Neuron (in vitro differentiated cells): ENCODE measurements around the gene ENC1.

Source experiments
- H2AFZ ChIP-seq: one replicate; pipeline ENCODE4 v1.6.1; 2013; ENCODE audit warnings: low read depth, mild to moderate bottlenecking, inconsistent platforms, low read length, moderate library complexity
- H3K27me3 ChIP-seq: one replicate; pipeline ENCODE4 v1.6.1; 2013; ENCODE audit warnings: low read length; ENCODE audit not compliant: insufficient read depth
- H3K36me3 ChIP-seq: one replicate; pipeline ENCODE4 v1.6.1; 2013; ENCODE audit warnings: low read length; ENCODE audit not compliant: insufficient read depth
- H3K4me1 ChIP-seq: one replicate; pipeline ENCODE4 v1.6.1; 2013; ENCODE audit warnings: low read length; ENCODE audit not compliant: insufficient read depth
- H3K4me3 ChIP-seq: 2 replicates; pipeline ENCODE4 v1.5.1; 2013; ENCODE audit warnings: mild to moderate bottlenecking, low read length, moderate library complexity
- H3K9me3 ChIP-seq: one replicate; pipeline ENCODE4 v1.6.1; 2013; ENCODE audit warnings: low read length

Gene ENC1

GRCh38 chr5:74603376-74603775, 37.2 kb downstream of the ENC1 start:
- Histone ChIP-seq H2AFZ (no peak overlapping the region), H3K9me3 (no peaks in the 10 kb centered on the region), H3K27me3 (no peaks in the 10 kb centered on the region), H3K36me3 (no peaks in the 10 kb centered on the region), H3K4me1 (peaks cover under 1% of the 10 kb centered on the region), H3K4me3 (no peak overlapping the region)

- Histone ChIP-seq H3K36me3 (no peaks in the 10 kb centered on the region), H3K4me1 (peaks cover 27% of the 10 kb centered on the region), H3K27me3 (no peaks in the 10 kb centered on the region), H3K4me3 (no peak overlapping the region), H3K9me3 (no peaks in the 10 kb centered on the region), H2AFZ (no peak overlapping the region)
These were observed 41.4 kb downstream of the ENC1 start for GRCh38 chr5:74599148-74599547.

- no peaks in the 10 kb centered on the region for H3K36me3 ChIP-seq
- H3K4me3 ChIP-seq: no peak overlapping the region
These were observed 41.8 kb downstream of the ENC1 start for GRCh38 chr5:74598731-74599130.

GRCh38 chr5:74596927-74597326, 43.6 kb downstream of the ENC1 start:
- no peaks in the 10 kb centered on the region for H3K9me3 ChIP-seq
- peaks cover 33% of the 10 kb centered on the region for H3K4me1 ChIP-seq
- no peaks in the 10 kb centered on the region for H3K27me3 ChIP-seq
- no peak overlapping the region for H2AFZ ChIP-seq
- peak overlapping the region; percentile 5 for H3K4me3 ChIP-seq
- H3K36me3 ChIP-seq: no peaks in the 10 kb centered on the region

More at GRCh38 chr5:74598731-74599130, 41.8 kb downstream of the ENC1 start:
- H3K4me1 ChIP-seq: peaks cover 32% of the 10 kb centered on the region
- H3K9me3 ChIP-seq: no peaks in the 10 kb centered on the region
- H2AFZ ChIP-seq: no peak overlapping the region
- H3K27me3 ChIP-seq: no peaks in the 10 kb centered on the region

GRCh38 chr5:74595143-74595925, 45.2 kb downstream of the ENC1 start:
- H2AFZ ChIP-seq: no peak overlapping the region
- H3K27me3 ChIP-seq: no peaks in the 10 kb centered on the region
- no peaks in the 10 kb centered on the region for H3K36me3 ChIP-seq
- H3K4me1 ChIP-seq: peaks cover 39% of the 10 kb centered on the region
- H3K4me3 ChIP-seq: no peak overlapping the region
- no peaks in the 10 kb centered on the region for H3K9me3 ChIP-seq

- Histone ChIP-seq H3K4me1 (peaks cover 39% of the 10 kb centered on the region), H2AFZ (no peak overlapping the region), H3K36me3 (no peaks in the 10 kb centered on the region), H3K27me3 (no peaks in the 10 kb centered on the region), H3K4me3 (no peak overlapping the region), H3K9me3 (no peaks in the 10 kb centered on the region)
These were observed 46.1 kb downstream of the ENC1 start for GRCh38 chr5:74594137-74595040.

- Histone ChIP-seq H3K9me3 (no peaks in the 10 kb centered on the region), H3K36me3 (no peaks in the 10 kb centered on the region), H2AFZ (no peak overlapping the region), H3K4me3 (no peak overlapping the region), H3K4me1 (peaks cover 14% of the 10 kb centered on the region), H3K27me3 (no peaks in the 10 kb centered on the region)
These were observed 51.1 kb downstream of the ENC1 start for GRCh38 chr5:74589204-74590056.

- Histone ChIP-seq H3K9me3 (no peaks in the 10 kb centered on the region), H3K27me3 (no peaks in the 10 kb centered on the region), H2AFZ (no peak overlapping the region), H3K4me1 (peaks cover 6% of the 10 kb centered on the region), H3K36me3 (no peaks in the 10 kb centered on the region), H3K4me3 (no peak overlapping the region)
These were observed 52.1 kb downstream of the ENC1 start for GRCh38 chr5:74588415-74588814.

- Histone ChIP-seq H3K9me3 (no peaks in the 10 kb centered on the region), H3K36me3 (no peaks in the 10 kb centered on the region)
These were observed 52.6 kb downstream of the ENC1 start for GRCh38 chr5:74587890-74588289.

GRCh38 chr5:74587300-74587699, 53.2 kb downstream of the ENC1 start:
- no peaks in the 10 kb centered on the region for H3K9me3 ChIP-seq
- no peaks in the 10 kb centered on the region for H3K36me3 ChIP-seq
- H3K27me3 ChIP-seq: no peaks in the 10 kb centered on the region
- peaks cover 6% of the 10 kb centered on the region for H3K4me1 ChIP-seq
- no peak overlapping the region for H2AFZ ChIP-seq
- H3K4me3 ChIP-seq: no peak overlapping the region

More at GRCh38 chr5:74587890-74588289, 52.6 kb downstream of the ENC1 start:
- Histone ChIP-seq H3K4me1 (peaks cover 6% of the 10 kb centered on the region), H3K27me3 (no peaks in the 10 kb centered on the region), H3K4me3 (no peak overlapping the region), H2AFZ (no peak overlapping the region)

GRCh38 chr5:74586856-74587255, 53.7 kb downstream of the ENC1 start:
- H3K27me3 ChIP-seq: no peaks in the 10 kb centered on the region
- H3K9me3 ChIP-seq: no peaks in the 10 kb centered on the region
- H2AFZ ChIP-seq: no peak overlapping the region
- no peak overlapping the region for H3K4me3 ChIP-seq
- no peaks in the 10 kb centered on the region for H3K36me3 ChIP-seq
- peaks cover 6% of the 10 kb centered on the region for H3K4me1 ChIP-seq

- no peak overlapping the region for H3K4me3 ChIP-seq
- no peaks in the 10 kb centered on the region for H3K36me3 ChIP-seq
- no peaks in the 10 kb centered on the region for H3K9me3 ChIP-seq
- H3K27me3 ChIP-seq: no peaks in the 10 kb centered on the region
- H2AFZ ChIP-seq: no peak overlapping the region
- H3K4me1 ChIP-seq: no peaks in the 10 kb centered on the region
These were observed 57.7 kb downstream of the ENC1 start for GRCh38 chr5:74582853-74583252.
